DND-41 (cell line): ENCODE data around the gene SLC22A1.

ENCODE experiments used
- EZH2 ChIP-seq: IDR thresholded peaks from 3 replicates; pipeline ENCODE4 v1.6.1; 2012; ENCODE audit warnings: borderline replicate concordance, low read depth, mild to moderate bottlenecking, moderate library complexity, low read length, inconsistent platforms; ENCODE audit not compliant: severe bottlenecking
- TF ChIP-seq, protein P1 (sequence below): IDR thresholded peaks from 2 replicates; pipeline ENCODE4 v1.5.1; 2012; ENCODE audit warnings: borderline replicate concordance, low read length, moderate library complexity, mild to moderate bottlenecking; ENCODE audit not compliant: poor library complexity, severe bottlenecking; ENCODE audit errors: extremely low read depth

DNA sequence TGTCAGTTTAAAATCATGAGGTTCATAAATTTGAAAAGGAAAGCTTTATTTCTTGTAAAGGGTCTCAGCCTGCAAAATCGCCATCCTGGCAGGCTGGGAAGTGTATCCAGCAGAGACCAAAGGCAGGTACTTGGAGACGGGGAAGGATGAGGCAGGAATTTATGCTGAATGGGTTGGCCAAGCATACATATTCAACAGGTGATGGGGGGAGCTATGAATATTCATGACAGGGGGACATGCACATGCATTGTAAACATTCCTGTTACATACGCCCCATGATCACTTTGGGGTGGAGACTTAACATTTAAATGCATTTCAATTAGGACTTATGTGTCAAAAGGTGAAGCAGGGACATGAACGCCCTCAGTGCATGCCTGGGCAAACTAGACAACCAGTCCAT, 9.8 kb upstream of the SLC22A1 start:
- TF ChIP-seq, protein P1, sequence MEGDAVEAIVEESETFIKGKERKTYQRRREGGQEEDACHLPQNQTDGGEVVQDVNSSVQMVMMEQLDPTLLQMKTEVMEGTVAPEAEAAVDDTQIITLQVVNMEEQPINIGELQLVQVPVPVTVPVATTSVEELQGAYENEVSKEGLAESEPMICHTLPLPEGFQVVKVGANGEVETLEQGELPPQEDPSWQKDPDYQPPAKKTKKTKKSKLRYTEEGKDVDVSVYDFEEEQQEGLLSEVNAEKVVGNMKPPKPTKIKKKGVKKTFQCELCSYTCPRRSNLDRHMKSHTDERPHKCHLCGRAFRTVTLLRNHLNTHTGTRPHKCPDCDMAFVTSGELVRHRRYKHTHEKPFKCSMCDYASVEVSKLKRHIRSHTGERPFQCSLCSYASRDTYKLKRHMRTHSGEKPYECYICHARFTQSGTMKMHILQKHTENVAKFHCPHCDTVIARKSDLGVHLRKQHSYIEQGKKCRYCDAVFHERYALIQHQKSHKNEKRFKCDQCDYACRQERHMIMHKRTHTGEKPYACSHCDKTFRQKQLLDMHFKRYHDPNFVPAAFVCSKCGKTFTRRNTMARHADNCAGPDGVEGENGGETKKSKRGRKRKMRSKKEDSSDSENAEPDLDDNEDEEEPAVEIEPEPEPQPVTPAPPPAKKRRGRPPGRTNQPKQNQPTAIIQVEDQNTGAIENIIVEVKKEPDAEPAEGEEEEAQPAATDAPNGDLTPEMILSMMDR = no peak
- no peak for TF ChIP-seq EZH2
